Vagina (tissue), 2 donors: ENCODE measurements around the gene KLHL25.

ENCODE experiments used
- CTCF ChIP-seq, 3 experiments: fragments of 450-650 bp in 2 of 3; fragments of 200-600 bp in 1 of 3; sonication (generic) in 1 of 3; IDR thresholded peaks; one replicate each; pipeline ENCODE4 v1.5.1; 2017 to 2019; ENCODE audit warnings: antibody characterized with exemption in 3 of 3, mild to moderate bottlenecking in 2 of 3, moderate library complexity in 2 of 3
- POLR2A ChIP-seq, 2 donors: fragments of 450-650 bp; IDR thresholded peaks; one replicate each; pipeline ENCODE4 v1.6.1; 2017; ENCODE audit warnings: antibody characterized with exemption in 2 of 2, mild to moderate bottlenecking in 2 of 2, moderate library complexity in 2 of 2

- TF ChIP-seq CTCF (IDR thresholded peaks at IDR 0.05), result no peak
- no peak for TF ChIP-seq POLR2A (IDR thresholded peaks at IDR 0.05)
These were observed 31.6 kb downstream of the KLHL25 start for GRCh38 chr15:85763157-85763556.
